KOPT-K1 (cell line): ENCODE data around the gene IQUB.
"Not testable (repeated sequence)": the region's sequence is repeated elsewhere in the genome, so short reads cannot be mapped to it uniquely, and the experiment has no call there.

ENCODE experiments used
- H3K27ac ChIP-seq: fragments of 200-600 bp; sonication (generic); 2 replicates; pipeline ENCODE4 v1.5.1; 2016; ENCODE audit warnings: antibody characterized with exemption, mild to moderate bottlenecking, low read depth, low read length; ENCODE audit not compliant: poor library complexity, severe bottlenecking
- H3K36me3 ChIP-seq: fragments of 200-600 bp; sonication (generic); 2 replicates; pipeline ENCODE4 v1.5.1; 2017; ENCODE audit warnings: antibody characterized with exemption, mild to moderate bottlenecking, low read length, moderate library complexity; ENCODE audit not compliant: insufficient read depth
- H3K9me3 ChIP-seq: fragments of 200-600 bp; sonication (generic); 2 replicates; pipeline ENCODE4 v1.5.1; 2017; ENCODE audit warnings: antibody characterized with exemption, low read length, mild to moderate bottlenecking; ENCODE audit not compliant: insufficient read depth, poor library complexity, severe bottlenecking

Gene IQUB

DNA sequence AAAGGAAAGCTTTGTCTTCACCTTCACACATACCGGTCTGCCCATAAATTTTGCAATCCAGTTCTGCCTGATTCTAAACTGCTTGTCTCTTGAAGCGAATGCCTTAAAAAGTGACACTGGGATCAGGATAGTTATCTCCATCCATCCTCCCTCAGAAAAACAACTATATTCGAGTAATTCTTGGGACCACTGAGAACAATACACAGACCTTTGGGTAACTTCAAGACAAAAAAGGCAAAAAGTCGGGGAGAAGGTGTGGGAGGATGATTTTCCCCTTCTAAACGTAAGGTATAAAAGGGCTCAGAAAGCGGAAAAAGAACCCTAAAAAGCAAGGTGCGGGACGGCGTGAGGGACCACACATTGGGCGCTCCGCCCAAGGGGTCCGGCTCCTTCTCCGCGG, 2.1 kb downstream of the IQUB start:
- not testable (repeated sequence) for H3K9me3 ChIP-seq, H3K27ac ChIP-seq, H3K36me3 ChIP-seq

GRCh38 chr7:123530035-123530591, 4.3 kb downstream of the IQUB start:
- H3K27ac ChIP-seq, H3K36me3 ChIP-seq, H3K9me3 ChIP-seq: not testable (repeated sequence)

GRCh38 chr7:123528265-123528664, 6.1 kb downstream of the IQUB start:
- Histone ChIP-seq H3K27ac (no peak overlapping the region), H3K36me3 (no peaks in the 10 kb centered on the region), H3K9me3 (no peaks in the 10 kb centered on the region)

- not testable (repeated sequence) for H3K9me3 ChIP-seq, H3K27ac ChIP-seq, H3K36me3 ChIP-seq
Measured at GRCh38 chr7:123527712-123528225, 6.6 kb downstream of the IQUB start.

- not testable (repeated sequence) for H3K36me3 ChIP-seq, H3K9me3 ChIP-seq, H3K27ac ChIP-seq
Measured at GRCh38 chr7:123526533-123526932, 7.9 kb downstream of the IQUB start.

DNA sequence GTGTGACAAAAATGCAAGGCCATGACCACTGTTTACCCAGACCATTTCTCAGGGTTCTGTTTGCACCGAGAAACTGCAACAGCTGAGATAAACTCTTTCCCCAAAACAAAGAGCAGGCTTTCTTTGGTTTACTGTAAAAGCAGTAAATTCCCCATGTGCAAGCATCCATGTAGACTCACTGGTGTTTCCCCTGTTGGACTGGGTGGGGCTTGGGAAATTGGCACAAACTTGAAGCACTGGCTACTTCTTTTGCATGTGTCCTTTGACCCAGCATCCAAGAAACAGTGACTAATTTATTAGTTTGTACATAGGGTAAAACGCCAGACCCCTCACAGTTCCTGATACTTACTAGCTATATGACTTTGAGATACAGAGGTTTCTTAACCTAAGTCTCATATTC, 12.3 kb downstream of the IQUB start:
- Histone ChIP-seq H3K27ac (no peak overlapping the region), H3K9me3 (no peaks in the 10 kb centered on the region), H3K36me3 (no peaks in the 10 kb centered on the region)

GRCh38 chr7:123505221-123505620, 29.2 kb downstream of the IQUB start:
- H3K9me3 ChIP-seq, result peaks cover 16% of the 10 kb centered on the region
- no peaks in the 10 kb centered on the region for H3K36me3 ChIP-seq
- H3K27ac ChIP-seq, result no peak overlapping the region

DNA sequence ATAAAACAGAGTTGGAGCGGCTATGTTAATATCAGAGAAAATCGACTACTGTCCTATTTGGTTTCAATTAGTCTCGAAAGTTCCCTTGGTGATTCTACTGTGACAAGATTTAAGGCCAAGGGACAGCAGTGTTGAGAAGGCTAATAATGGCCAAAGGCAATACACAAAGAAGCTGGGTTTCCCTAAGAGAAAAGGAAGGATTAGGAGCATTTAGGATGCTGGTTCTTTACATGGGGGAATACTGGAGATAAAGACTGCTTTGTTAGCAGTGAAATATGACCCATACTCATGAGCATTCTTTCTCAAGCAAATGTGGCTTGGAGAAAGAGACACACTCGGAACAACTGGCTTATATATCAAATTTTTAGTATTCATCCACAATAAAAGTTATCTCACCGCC, 32.2 kb downstream of the IQUB start:
- Histone ChIP-seq H3K9me3 (peaks cover 16% of the 10 kb centered on the region), H3K36me3 (no peaks in the 10 kb centered on the region)

GRCh38 chr7:123500878-123501489, 33.4 kb downstream of the IQUB start:
- Histone ChIP-seq H3K36me3 (no peaks in the 10 kb centered on the region), H3K27ac (no peak overlapping the region), H3K9me3 (peaks cover 10% of the 10 kb centered on the region)

More for the DNA sequence above, 32.2 kb downstream of the IQUB start:
- no peak overlapping the region for H3K27ac ChIP-seq

GRCh38 chr7:123499211-123499970, 35.0 kb downstream of the IQUB start:
- Histone ChIP-seq H3K9me3 (no peaks in the 10 kb centered on the region), H3K36me3 (no peaks in the 10 kb centered on the region), H3K27ac (no peak overlapping the region)

GRCh38 chr7:123498601-123499000, 35.8 kb downstream of the IQUB start:
- H3K9me3 ChIP-seq, result no peaks in the 10 kb centered on the region
- H3K27ac ChIP-seq, result no peak overlapping the region

GRCh38 chr7:123498031-123498430, 36.4 kb downstream of the IQUB start:
- Histone ChIP-seq H3K9me3 (no peaks in the 10 kb centered on the region), H3K36me3 (no peaks in the 10 kb centered on the region)

More at GRCh38 chr7:123498601-123499000, 35.8 kb downstream of the IQUB start:
- no peaks in the 10 kb centered on the region for H3K36me3 ChIP-seq

GRCh38 chr7:123494193-123494796, 40.1 kb downstream of the IQUB start:
- H3K9me3 ChIP-seq, result no peaks in the 10 kb centered on the region
- no peaks in the 10 kb centered on the region for H3K36me3 ChIP-seq
- H3K27ac ChIP-seq, result no peak overlapping the region

More at GRCh38 chr7:123498031-123498430, 36.4 kb downstream of the IQUB start:
- no peak overlapping the region for H3K27ac ChIP-seq

- Histone ChIP-seq H3K36me3 (no peaks in the 10 kb centered on the region), H3K9me3 (no peaks in the 10 kb centered on the region), H3K27ac (no peak overlapping the region)
Measured at GRCh38 chr7:123492485-123492884, 41.9 kb downstream of the IQUB start.

DNA sequence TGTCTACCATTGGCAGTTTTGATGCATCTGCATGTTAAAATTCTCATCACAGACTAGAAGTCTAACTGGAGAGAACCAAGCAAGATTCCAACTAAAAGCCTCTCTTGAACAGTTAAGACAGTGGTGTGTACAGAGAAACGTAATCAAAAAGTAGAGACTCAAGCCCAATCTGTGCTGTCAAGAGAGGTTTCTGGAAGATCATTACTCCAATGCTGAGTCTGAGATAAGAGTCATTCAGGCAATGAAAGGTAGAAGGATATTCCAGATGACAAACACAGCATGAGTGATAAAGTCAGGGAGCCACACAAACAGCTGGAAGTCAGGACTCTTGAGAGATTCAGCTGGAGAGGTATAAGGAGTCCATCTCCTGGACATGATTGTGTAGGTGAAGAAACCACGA, 48.7 kb downstream of the IQUB start:
- Histone ChIP-seq H3K9me3 (no peaks in the 10 kb centered on the region), H3K36me3 (no peaks in the 10 kb centered on the region), H3K27ac (no peak overlapping the region)
